Activated CD8-positive, alpha-beta memory T cell treated with anti-CD3 and anti-CD28 coated beads, Interleukin-2, amount 50 U/mL, for 1 hour (primary cell): Measurements from ENCODE around the gene CRYGA.
"Not testable (repeated sequence)": the region's sequence is repeated elsewhere in the genome, so short reads cannot be mapped to it uniquely, and the experiment has no call there.

ENCODE experiments used
- DNase-seq: peaks from one replicate; pipeline ENCODE4 v3.0.0-alpha.2; 2020; ENCODE audit errors: extremely low read depth

CRYGA gene

GRCh38 chr2:208164951-208165755 is 1.8 kb upstream of the CRYGA start:
- DNase-seq, result no peak

DNA sequence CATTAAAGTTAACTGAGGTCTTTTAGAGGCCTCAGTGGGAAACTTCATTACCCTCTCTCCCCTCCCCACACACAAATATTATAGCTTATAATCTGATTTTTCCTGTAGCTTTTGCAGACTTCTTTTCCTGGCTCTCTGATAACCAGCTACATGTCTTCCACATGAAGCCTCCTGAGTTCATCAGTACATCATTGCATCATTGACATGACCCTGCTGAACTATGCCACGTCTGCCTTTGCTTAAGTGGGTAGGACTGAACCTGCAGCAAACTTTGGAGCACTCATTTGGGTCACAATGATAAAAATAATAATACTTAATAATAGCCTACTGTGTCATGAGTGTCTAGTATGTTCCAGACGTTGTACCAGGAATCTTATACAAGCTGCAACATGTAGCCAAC is 7.0 kb downstream of the CRYGA start:
- no peak for DNase-seq

DNA sequence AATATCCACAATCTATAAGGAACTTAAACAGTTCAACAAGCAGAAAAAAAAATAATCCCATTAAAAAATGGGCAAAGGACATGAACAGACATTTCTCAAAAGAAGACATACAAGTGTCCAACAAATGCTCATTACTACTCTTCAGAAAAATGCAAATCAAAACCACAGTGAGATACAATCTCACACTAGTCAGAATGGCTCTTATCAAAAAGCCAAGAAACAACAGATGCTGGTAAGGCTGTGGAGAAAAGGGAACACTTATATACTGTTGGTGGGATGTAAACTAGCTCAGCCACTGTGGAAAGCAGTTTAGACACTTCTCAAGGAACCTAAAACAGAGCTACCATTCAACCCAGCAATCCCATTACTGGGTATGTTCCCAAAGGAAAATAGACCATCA is 10.2 kb downstream of the CRYGA start:
- DNase-seq, result no peak

DNA sequence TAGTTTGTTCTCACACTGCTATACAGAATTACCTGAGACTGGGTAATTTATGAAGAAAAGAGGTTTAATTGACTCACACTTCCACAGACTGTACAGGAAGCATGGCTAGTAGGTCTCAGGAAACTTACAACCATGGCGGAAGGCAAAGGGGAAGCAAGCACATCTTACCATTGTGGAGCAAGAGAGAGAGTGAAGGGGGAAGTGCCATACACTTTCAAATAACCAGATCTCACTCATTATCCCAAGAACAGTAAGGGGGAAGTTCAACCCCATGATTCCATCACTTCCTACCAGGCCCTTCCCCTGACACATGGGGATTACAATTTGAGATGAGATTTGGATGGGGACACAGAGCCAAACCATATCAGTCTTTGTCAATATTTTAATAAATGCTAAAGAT is 12.4 kb downstream of the CRYGA start:
- no peak for DNase-seq

GRCh38 chr2:208150094-208150493 is 13.3 kb downstream of the CRYGA start:
- DNase-seq, result no peak

DNA sequence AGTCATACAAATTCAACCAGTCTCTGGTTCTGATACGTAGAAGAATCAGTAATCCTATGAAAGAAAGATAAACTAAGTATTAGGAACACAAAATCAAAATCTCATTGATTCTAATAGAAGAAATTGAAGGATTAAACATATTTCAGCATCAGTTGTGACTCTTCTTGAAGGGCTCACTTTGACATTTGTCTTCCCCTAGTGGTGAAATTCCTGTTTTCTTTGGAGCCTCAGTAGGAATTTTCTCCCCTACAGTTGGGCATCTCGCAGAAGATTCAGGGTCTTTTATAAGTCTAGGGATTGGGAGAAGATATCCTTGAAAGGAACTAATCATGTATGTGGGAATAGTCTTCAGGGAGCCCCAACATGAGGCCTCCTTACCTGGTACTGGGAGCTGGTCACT is 14.6 kb downstream of the CRYGA start:
- no peak for DNase-seq

GRCh38 chr2:208147759-208148158 is 15.6 kb downstream of the CRYGA start:
- DNase-seq, result no peak

GRCh38 chr2:208147008-208147407 is 16.4 kb downstream of the CRYGA start:
- DNase-seq, result no peak

- DNase-seq, result no peak
These were observed 17.4 kb downstream of the CRYGA start, which contains the start of gene CRYGB for GRCh38 chr2:208146006-208146405. Gene CRYGB (minus strand): TSS chr2:208146158. CDS start chr2:208146120, 38 bp downstream.

DNA sequence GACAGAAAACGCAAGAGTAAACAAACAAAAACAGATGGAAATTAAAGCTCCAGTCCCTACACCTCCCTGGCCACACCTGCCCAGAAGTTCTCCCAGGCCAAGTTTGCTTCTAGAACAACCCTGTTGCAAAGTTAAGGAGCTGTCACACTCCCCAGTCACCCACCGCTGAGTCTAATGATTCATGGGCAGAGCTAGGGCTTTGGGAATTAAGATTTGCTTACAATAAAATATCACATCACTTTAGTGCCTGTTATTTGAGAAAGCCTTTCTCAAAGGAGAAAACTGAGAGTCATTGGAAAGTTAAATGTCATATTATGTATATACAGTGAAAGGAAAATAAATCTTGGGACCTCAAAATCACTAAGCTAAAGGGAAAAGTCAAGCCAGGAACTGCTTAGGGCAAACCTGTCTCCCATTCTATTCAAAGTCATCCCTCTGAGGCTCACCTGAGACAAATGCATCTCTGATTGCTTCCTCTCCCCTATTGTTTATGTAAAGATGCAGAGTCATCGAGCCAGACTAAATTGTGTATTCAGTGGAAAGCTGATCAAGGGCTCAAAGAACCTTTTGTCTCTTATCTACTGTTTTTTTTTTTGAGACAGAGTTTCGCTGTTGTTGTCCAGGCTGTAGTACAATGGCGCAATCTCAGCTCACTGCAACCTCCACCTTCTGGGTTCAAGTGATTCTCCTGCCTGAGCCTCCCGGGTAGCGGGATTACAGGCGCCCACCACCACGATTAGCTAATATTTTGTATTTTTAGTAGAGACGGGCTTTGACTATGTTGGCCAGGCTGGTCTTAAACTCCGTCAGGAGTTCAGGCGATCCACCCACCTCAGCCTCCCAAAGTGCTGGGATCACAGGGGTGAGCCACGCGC is 20.2 kb downstream of the CRYGA start:
- no peak for DNase-seq

- no peak for DNase-seq
These were observed 21.0 kb downstream of the CRYGA start for GRCh38 chr2:208142240-208142924.

DNA sequence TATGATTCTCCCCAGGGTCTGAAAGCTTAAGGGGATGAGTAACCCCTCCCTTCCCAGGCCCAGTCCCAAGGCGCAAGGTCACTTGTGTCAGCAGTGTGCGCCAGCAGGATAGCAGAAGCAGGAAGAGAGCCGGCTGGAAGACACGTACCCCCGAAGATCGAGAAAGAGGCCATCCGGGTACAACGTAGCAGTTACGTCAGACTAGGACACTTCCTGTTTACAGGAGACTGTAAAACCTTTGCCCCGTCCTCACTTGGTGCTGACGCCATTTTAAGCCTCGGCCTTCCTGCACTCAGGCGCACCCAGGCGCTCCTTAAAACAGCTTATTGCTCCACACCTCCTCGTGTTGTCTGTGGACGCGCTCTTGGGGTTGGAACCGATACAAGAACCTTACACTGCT is 23.9 kb downstream of the CRYGA start:
- no peak for DNase-seq

- not testable (repeated sequence) for DNase-seq
These were observed 25.1 kb downstream of the CRYGA start for GRCh38 chr2:208138334-208138733.

DNA sequence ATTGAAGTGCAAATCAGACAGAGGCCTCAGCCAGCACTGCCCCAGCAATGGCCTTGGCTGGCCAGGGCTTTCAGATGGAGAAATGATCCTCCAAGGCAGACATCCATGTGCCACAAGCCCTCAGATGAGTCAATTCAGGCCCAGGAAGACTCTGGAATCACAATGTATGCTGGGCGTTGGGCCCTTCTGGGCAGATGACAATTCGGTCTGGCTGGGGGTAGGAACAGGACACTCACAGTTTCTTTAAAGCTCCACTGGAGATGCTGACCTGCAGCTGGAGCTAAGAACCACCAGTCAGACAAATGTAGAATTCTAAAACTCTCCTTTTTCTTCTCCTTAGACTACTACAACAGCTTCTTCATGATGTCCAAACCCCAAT is 26.7 kb downstream of the CRYGA start:
- no peak for DNase-seq

DNA sequence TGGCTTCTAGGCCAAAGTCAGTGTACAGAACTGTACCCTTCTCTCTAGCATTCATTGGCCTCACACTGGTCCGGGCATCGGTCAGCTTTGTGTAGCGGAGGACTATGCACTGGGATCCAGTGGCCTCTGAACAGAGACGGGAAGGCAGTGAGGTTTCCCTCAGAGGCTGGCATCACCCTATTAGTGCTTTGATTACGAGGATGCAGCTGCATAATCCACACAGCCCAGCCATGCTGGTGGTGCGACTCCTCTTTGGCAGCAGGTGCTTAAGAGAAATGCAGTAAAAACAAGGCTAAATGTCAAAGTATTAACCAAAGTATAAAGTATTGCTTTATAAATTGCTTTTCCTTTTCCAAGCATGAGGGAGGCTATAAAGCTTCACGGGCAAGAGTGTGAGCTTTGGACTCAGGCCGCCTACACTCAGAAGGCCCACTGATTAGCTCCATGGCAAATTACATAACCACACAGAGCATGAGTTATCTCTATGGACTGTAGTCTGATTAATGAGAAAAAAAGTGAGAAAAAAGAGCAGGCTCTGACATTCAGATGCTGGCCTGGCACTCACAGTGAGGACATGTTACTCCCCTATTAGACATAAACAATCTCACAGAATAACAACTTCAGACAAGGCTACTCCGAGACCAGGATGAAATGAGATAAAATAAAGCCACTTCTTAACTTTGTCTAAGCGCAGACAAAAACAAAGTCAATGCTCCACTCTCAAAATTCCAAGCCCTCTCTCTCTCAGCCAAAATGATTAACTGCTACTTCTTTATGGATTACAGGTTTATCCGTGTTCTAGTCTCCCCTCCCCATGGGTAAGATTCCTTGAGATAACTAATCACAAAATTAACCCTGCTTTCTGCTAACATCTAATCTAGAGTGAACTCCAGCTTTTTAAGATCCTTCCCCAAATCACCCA is 27.3 kb downstream of the CRYGA start:
- no peak for DNase-seq

DNA sequence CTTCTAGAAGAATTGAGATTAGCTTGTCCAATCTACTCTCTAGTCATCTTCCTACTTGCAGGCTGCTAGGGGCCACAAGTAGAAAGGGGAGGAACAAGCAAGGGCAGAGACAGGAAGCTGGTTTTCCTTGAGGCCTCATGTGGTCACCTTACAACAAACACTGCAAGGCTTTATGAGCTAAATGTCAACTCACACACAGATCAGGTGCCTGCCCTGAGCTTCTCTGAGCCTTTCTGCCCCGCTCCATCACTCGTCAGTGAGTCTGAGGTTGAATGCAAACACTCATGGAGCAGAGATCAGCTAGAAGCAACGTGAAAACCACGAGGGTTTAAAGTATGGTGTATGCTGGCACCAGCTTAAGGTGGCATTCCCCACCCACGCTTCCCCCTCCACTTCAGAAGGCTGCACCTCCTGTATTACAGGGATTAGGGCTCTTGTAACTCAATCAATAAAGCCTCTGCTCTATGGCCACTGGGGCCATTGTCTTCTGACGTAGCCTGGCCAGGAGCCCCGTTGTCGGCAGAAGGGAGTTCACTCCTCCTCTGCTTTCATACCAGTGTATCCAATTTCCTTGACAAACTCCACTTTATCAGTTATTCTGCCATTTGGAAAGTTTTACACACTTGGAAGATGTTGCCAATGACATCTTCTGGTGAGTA is 28.3 kb downstream of the CRYGA start:
- no peak for DNase-seq

GRCh38 chr2:208130712-208131110 is 32.7 kb downstream of the CRYGA start:
- no peak for DNase-seq

DNA sequence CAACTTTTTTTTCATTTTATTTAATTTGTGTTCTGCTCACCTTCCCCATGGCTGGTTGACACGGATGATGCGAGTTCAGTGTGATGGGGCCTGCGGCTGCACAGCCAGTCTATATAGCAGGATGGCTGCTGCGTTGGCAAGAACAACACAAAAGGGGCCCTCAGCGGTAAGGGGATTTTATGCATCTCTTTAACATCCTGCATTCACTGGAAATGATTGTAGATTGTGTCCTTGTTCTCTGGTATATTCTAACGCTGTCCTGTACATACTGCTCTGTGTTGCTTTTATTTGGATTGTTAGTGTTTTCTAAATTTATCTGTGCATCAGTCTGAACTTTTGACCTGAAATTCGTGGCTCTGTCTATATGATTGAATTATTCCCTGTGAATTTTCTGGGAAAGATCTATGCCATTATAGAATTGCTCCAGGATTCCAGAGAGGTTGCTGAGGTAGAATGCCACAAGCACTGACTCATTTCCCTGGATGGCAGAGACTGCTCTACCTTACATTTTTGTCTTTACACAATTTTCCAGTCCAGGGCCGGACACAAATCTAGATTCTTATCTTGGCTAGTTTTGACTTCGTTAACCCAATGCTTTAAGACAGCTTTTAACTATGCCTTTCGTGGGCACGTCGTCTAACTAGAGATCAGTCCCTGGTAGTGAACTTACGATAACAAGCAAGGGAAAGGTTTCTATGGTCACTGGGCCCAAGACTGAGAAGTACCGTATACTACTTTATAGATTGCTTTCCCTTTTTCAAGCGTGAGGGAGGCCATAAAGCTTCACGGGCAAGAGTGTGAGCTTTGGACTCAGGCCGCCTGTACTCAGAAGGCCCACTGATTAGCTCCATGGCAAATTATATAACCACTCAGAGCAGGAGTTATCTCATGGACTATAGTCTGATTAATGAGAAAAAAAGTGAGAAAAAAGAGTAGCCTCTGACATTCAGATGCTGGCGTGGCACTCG is 33.4 kb downstream of the CRYGA start, which contains the start of gene CRYGC:
Gene CRYGC, minus strand, starts transcription at position 85 of the 968 bp plus-strand sequence. Its CDS starts 36 bp downstream, at position 49.
- no peak for DNase-seq

- no peak for DNase-seq
These were observed 35.3 kb downstream of the CRYGA start for GRCh38 chr2:208128136-208128535.
